HepG2 (cell line): ENCODE measurements around the gene SLC50A1. TPM values are rescaled to one million over a fixed set of nuclear protein-coding genes. Genes with fewer than 3 reads are reported as not detected.

Experiments used
- ATAC-seq: fragments of 200-7000 bp; cut with Tn5 transposase; 3 replicates; pipeline ENCODE4 v1.9.1; 2020; ENCODE audit warnings: mild to moderate bottlenecking, moderate library complexity
- BruUV-seq: library from RNA; stranded (reverse); fragments of 400-500 nt; replicated peaks from 2 replicates; lab custom pipeline; 2021; lab: Mats Ljungman, UMichigan
- CTCF ChIA-PET: fragments of 300-600 bp; formaldehyde crosslinking; extraction: SDS; loops from one replicate; lab custom pipeline; 2021; ENCODE audit warnings: low total read pairs, inconsistent platforms, low intra/inter-chr PET ratio; lab: Yijun Ruan, JAX
- POLR2A ChIA-PET: fragments of 350-600 bp; sonication (Branson Sonifier 250); formaldehyde crosslinking; loops from one replicate; lab custom pipeline; 2020; ENCODE audit warnings: antibody characterized with exemption, inconsistent platforms; lab: Yijun Ruan, JAX
- DNase-seq: peaks from one replicate; pipeline ENCODE4 v3.0.0-alpha.2; 2015; ENCODE audit warnings: low spot score
- FAIRE-seq: peaks from 3 replicates; lab custom pipeline; 2011; peaks lifted over from hg19 to GRCh38; lab: Jason Lieb, UNC
- H2AFZ ChIP-seq: one replicate; pipeline ENCODE4 v1.6.1; 2011; ENCODE audit warnings: low read length, inconsistent platforms
- H3K27ac ChIP-seq: fragments of 300-600 bp; 3 replicates; pipeline ENCODE4 v1.8.0; 2011; ENCODE audit warnings: mixed run types, mild to moderate bottlenecking, mixed read lengths, low read length, inconsistent platforms; ENCODE audit not compliant: insufficient read depth; ENCODE audit errors: extremely low read length
- H3K27me3 ChIP-seq, 2 experiments: fragments of 200-600 bp in 1 of 2; 2 replicates in 1 of 2; 3 replicates in 1 of 2; pipeline versions ENCODE4 v1.6.0 to v1.8.0; 2011; ENCODE audit warnings: low read length in 2 of 2, mild to moderate bottlenecking in 2 of 2, moderate library complexity in 2 of 2, inconsistent platforms in 1 of 2; ENCODE audit not compliant: insufficient read depth in 2 of 2, control insufficient read depth in 1 of 2
- H3K36me3 ChIP-seq, 2 experiments: fragments of 200-600 bp in 1 of 2; replicated peaks in 1 of 2; 2 replicates in 1 of 2; 3 replicates in 1 of 2; pipeline versions ENCODE4 v1.5.1 to v1.8.0; 2011; ENCODE audit warnings: low read length in 2 of 2, inconsistent platforms in 1 of 2; ENCODE audit not compliant: insufficient read depth in 2 of 2, control insufficient read depth in 1 of 2
- H3K4me1 ChIP-seq: 2 replicates; pipeline ENCODE4 v1.5.1; 2012; ENCODE audit warnings: low read length, inconsistent platforms; ENCODE audit not compliant: insufficient read depth
- H3K4me2 ChIP-seq: 2 replicates; pipeline ENCODE4 v1.6.0; 2011; ENCODE audit warnings: low read depth, low read length, inconsistent platforms
- H3K4me3 ChIP-seq, 3 experiments: fragments of 200-600 bp in 1 of 3; sonication (generic), shearing (Covaris generic) in 1 of 3; replicated peaks in 1 of 3; 2 replicates each; pipeline ENCODE4 v1.5.1; 2011 to 2016; ENCODE audit warnings: low read length in 3 of 3, inconsistent platforms in 2 of 3, low read depth in 2 of 3, mild to moderate bottlenecking in 2 of 3, control low read depth in 1 of 3, mixed read lengths in 1 of 3; ENCODE audit not compliant: insufficient read depth in 1 of 3
- H3K79me2 ChIP-seq: one replicate; pipeline ENCODE4 v1.6.1; 2011; ENCODE audit warnings: low read length, inconsistent platforms; ENCODE audit not compliant: insufficient read depth
- H3K9ac ChIP-seq: 2 replicates; pipeline ENCODE4 v1.6.0; 2011; ENCODE audit warnings: mild to moderate bottlenecking, low read depth, low read length, inconsistent platforms; ENCODE audit not compliant: insufficient read depth
- H3K9me3 ChIP-seq: 2 replicates; pipeline ENCODE4 v1.5.1; 2012; ENCODE audit warnings: mild to moderate bottlenecking, low read length
- H4K20me1 ChIP-seq: 2 replicates; pipeline ENCODE4 v1.6.0; 2011; ENCODE audit warnings: inconsistent platforms, mild to moderate bottlenecking, low read length, moderate library complexity; ENCODE audit not compliant: insufficient read depth
- CHCHD3 ChIP-seq: sonication (generic); formaldehyde crosslinking; IDR thresholded peaks from 2 replicates; pipeline ENCODE4 v1.8.0; 2022; ENCODE audit warnings: mild to moderate bottlenecking, missing genetic modification reagents, moderate library complexity
- FOSL2 ChIP-seq: sonication (generic); formaldehyde crosslinking; IDR thresholded peaks from 2 replicates; pipeline ENCODE4 v1.4.0; 2020; ENCODE audit warnings: missing genetic modification reagents
- KMT2B ChIP-seq: IDR thresholded peaks from 2 replicates; pipeline ENCODE4 v1.6.1; 2016; ENCODE audit warnings: missing genetic modification reagents, missing compliant biosample characterization
- LCORL ChIP-seq, 2 experiments: fragments of 450-650 bp in 1 of 2; sonication (generic) in 1 of 2; formaldehyde crosslinking in 1 of 2; IDR thresholded peaks; 2 replicates each; pipeline versions ENCODE4 v1.5.0 to v1.6.1; 2017 to 2020; ENCODE audit warnings: antibody characterized with exemption in 1 of 2, missing genetic modification reagents in 1 of 2
- NR2F1 ChIP-seq, 2 experiments: fragments of 450-650 bp in 1 of 2; formaldehyde crosslinking in 1 of 2; IDR thresholded peaks; 2 replicates each; pipeline versions ENCODE4 v1.5.0 to v1.6.1; 2016 to 2020; ENCODE audit warnings: mild to moderate bottlenecking in 1 of 2, missing compliant biosample characterization in 1 of 2, missing genetic modification reagents in 1 of 2, moderate library complexity in 1 of 2
- ZNF790 ChIP-seq: sonication (generic); formaldehyde crosslinking; IDR thresholded peaks from 2 replicates; pipeline ENCODE4 v1.8.0; 2022; ENCODE audit warnings: missing genetic modification reagents, mild to moderate bottlenecking, borderline replicate concordance
- WGBS: methylation state at CpG from one replicate; pipeline ENCODE4 v1.1.6; 2017; ENCODE audit warnings: low lambda C conversion rate; 5-methylcytosine and 5-hydroxymethylcytosine counted together
- in situ Hi-C: cut with HindIII; loops from 2 replicates; pipeline ENCODE4 v1.10.0; 2017; ENCODE audit warnings: low pct_unique_long_range_greater_than_20kb; ENCODE audit not compliant: extremely low pct_ligation_motif_present
- intact Hi-C: fragments of 100-400 bp; cut with micrococcal nuclease; formaldehyde crosslinking; loops from one replicate; pipeline ENCODE4 v1.10.0; 2022; ENCODE audit not compliant: unreplicated experiment
- polyA plus RNA-seq, 8 experiments: library from polyadenylated mRNA; depleted of rRNA in 3 of 8; stranded (reverse) in 7 of 8; unstranded in 1 of 8; fragments of >200 nt; fragmentation: Illumina TruSeq in 4 of 8; extraction: Trizol in 4 of 8; gene quantifications; 2 replicates each; pipeline versions ENCODE4 v1.2.1 to v1.2.3, GENCODE V29; 2011 to 2016; ENCODE audit warnings: low read depth in 4 of 8, missing spikeins in 1 of 8, mixed read lengths in 1 of 8; ENCODE audit not compliant: insufficient read depth in 1 of 8
- total RNA-seq, 5 experiments: library from RNA; depleted of rRNA; stranded (reverse); fragments of >200 nt; fragmentation: Illumina TruSeq; extraction: Trizol; gene quantifications; 2 replicates each; pipeline ENCODE4 v1.2.3, GENCODE V29; 2016; ENCODE audit warnings: low read depth in 1 of 5
- TF ChIP-seq, protein P1 (sequence below): IDR thresholded peaks from 2 replicates; pipeline ENCODE4 v1.6.1; 2016; ENCODE audit warnings: low read depth, control low read depth
- TF ChIP-seq, protein P2 (sequence below): sonication (generic); formaldehyde crosslinking; IDR thresholded peaks from 2 replicates; pipeline ENCODE4 v1.4.0; 2020; ENCODE audit warnings: missing genetic modification reagents

Gene SLC50A1
- total and polyA plus RNA-seq, 2 of the 13 experiments (the other 11 are each of a cell fraction or from before 2014, with no cell fraction given) = 22.5 to 46.8 TPM

DNA sequence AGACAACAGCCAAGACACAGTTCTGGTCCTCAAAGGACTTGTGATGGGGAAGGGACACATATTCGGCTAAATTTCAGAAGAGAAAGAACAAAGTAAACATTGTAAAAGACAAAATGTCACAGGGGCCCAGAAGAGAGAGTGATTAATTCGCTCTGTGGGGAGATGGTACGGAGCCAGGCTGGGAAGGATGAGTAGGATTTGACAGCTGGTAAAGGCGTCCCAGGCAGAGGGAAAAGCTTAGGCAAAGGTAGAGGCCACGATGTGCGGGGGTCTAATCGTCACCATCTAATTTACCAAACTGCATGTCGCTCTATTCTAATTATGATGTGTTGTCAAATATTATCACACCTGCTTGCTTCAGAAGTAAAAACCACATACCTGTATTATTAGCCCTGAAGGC is 25.3 kb upstream of the SLC50A1 start:
- DNase-seq = no peak
- POLR2A ChIA-PET = interaction anchor here (0.8 kb wide), 1 partner anchor 16 kb away, joined by 3 read pairs; no protein-coding TSS in a partner anchor
- H3K27ac ChIP-seq = no peak overlapping the region
- intact Hi-C loops = loop anchor here (5.0 kb wide), 1 partner anchor 407 kb away; no protein-coding TSS in a partner anchor
- H3K4me3 ChIP-seq = no peak overlapping the region
- H3K9me3 ChIP-seq = no peaks in the 10 kb centered on the region
- H3K79me2 ChIP-seq = no peaks in the 10 kb centered on the region
- TF ChIP-seq, protein P1, sequence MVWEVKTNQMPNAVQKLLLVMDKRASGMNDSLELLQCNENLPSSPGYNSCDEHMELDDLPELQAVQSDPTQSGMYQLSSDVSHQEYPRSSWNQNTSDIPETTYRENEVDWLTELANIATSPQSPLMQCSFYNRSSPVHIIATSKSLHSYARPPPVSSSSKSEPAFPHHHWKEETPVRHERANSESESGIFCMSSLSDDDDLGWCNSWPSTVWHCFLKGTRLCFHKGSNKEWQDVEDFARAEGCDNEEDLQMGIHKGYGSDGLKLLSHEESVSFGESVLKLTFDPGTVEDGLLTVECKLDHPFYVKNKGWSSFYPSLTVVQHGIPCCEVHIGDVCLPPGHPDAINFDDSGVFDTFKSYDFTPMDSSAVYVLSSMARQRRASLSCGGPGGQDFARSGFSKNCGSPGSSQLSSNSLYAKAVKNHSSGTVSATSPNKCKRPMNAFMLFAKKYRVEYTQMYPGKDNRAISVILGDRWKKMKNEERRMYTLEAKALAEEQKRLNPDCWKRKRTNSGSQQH (CRISPR knock-in tag) = no peak
- TF ChIP-seq LCORL (IDR thresholded peaks at IDR 0.05) (no peak), LCORL (CRISPR knock-in tag; IDR thresholded peaks at IDR 0.05) (no peak), CHCHD3 (CRISPR knock-in tag) (no peak), NR2F1 (CRISPR knock-in tag; IDR thresholded peaks at IDR 0.05) (no peak), KMT2B (CRISPR knock-in tag) (no peak), FOSL2 (no peak), ZNF790 (CRISPR knock-in tag) (no peak)
- TF ChIP-seq, protein P2, sequence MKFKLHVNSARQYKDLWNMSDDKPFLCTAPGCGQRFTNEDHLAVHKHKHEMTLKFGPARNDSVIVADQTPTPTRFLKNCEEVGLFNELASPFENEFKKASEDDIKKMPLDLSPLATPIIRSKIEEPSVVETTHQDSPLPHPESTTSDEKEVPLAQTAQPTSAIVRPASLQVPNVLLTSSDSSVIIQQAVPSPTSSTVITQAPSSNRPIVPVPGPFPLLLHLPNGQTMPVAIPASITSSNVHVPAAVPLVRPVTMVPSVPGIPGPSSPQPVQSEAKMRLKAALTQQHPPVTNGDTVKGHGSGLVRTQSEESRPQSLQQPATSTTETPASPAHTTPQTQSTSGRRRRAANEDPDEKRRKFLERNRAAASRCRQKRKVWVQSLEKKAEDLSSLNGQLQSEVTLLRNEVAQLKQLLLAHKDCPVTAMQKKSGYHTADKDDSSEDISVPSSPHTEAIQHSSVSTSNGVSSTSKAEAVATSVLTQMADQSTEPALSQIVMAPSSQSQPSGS (CRISPR knock-in tag) = no peak
- TF ChIP-seq, all 625 proteins: peak for 0
- Histone ChIP-seq H3K27me3 (no peaks in the 10 kb centered on the region), H3K36me3 (no peaks in the 10 kb centered on the region), H4K20me1 (no peaks in the 10 kb centered on the region), H3K4me1 (peaks cover 54% of the 10 kb centered on the region), H3K4me2 (no peak overlapping the region), H3K9ac (no peak overlapping the region), H2AFZ (no peak overlapping the region)
- 74% methylated on average over 8 of the region's 8 CpGs for whole genome bisulfite sequencing
- FAIRE-seq (no peak), ATAC-seq (no peak)
- in situ Hi-C loops = no loop called here
- no TSS peak for BruUV-seq
- CTCF ChIA-PET = no interaction called here
